Medulla oblongata (tissue), 1 donor: Measurements from ENCODE around the gene SLFN11.
"Not testable (repeated sequence)": the region's sequence is repeated elsewhere in the genome, so short reads cannot be mapped to it uniquely, and the experiment has no call there.

ENCODE experiments used
- DNase-seq: peaks from one replicate; pipeline ENCODE4 v3.0.0-alpha.2; 2015; ENCODE audit errors: extremely low spot score

Gene SLFN11, protein sequence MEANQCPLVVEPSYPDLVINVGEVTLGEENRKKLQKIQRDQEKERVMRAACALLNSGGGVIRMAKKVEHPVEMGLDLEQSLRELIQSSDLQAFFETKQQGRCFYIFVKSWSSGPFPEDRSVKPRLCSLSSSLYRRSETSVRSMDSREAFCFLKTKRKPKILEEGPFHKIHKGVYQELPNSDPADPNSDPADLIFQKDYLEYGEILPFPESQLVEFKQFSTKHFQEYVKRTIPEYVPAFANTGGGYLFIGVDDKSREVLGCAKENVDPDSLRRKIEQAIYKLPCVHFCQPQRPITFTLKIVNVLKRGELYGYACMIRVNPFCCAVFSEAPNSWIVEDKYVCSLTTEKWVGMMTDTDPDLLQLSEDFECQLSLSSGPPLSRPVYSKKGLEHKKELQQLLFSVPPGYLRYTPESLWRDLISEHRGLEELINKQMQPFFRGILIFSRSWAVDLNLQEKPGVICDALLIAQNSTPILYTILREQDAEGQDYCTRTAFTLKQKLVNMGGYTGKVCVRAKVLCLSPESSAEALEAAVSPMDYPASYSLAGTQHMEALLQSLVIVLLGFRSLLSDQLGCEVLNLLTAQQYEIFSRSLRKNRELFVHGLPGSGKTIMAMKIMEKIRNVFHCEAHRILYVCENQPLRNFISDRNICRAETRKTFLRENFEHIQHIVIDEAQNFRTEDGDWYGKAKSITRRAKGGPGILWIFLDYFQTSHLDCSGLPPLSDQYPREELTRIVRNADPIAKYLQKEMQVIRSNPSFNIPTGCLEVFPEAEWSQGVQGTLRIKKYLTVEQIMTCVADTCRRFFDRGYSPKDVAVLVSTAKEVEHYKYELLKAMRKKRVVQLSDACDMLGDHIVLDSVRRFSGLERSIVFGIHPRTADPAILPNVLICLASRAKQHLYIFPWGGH

DNA sequence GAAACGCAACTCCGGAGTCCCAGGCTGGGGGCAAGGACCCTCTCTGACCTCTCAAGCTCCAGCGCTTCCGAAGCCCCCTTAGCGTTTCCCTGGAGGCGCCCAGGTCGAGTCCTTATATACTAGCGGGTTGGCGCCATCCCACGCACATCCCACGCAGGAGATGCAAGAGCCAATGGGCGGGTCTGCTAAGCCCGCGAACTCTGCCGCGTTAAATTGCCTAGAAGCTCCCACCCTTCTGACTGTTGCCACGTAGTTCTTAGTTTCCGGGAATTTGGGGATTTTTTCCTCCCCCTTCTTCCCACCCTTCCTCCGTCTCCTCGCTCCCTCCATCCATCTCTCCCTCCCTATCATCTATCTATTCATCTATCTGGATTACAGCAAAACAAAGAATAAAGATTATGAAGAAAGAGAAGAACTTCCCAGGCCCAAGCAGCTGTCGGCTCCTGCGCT lies at the start of gene SLFN11:
Gene SLFN11 (minus strand): TSS at position 88 of the 450 bp plus-strand sequence. CDS start 9,814 bp downstream, outside the sequence.
- DNase-seq, result peak; percentile 85

- not testable (repeated sequence) for DNase-seq
These were observed 47.6 kb upstream of the SLFN11 start for GRCh38 chr17:35421069-35421468.

GRCh38 chr17:35416659-35417058 lies 43.2 kb upstream of the SLFN11 start:
- no peak for DNase-seq

- not testable (repeated sequence) for DNase-seq
These were observed 41.3 kb upstream of the SLFN11 start for GRCh38 chr17:35414707-35415106.

- DNase-seq, result no peak
These were observed 40.8 kb upstream of the SLFN11 start for GRCh38 chr17:35414247-35414646.

- no peak for DNase-seq
These were observed 34.1 kb upstream of the SLFN11 start for GRCh38 chr17:35407531-35407930.

- no peak for DNase-seq
These were observed 33.1 kb upstream of the SLFN11 start for GRCh38 chr17:35406568-35406967.

- DNase-seq, result no peak
These were observed 30.9 kb upstream of the SLFN11 start for GRCh38 chr17:35404360-35404759.

GRCh38 chr17:35393783-35394182 lies 20.4 kb upstream of the SLFN11 start:
- DNase-seq, result not testable (repeated sequence)

- DNase-seq, result no peak
These were observed 17.2 kb upstream of the SLFN11 start for GRCh38 chr17:35390663-35391062.

GRCh38 chr17:35390156-35390555 lies 16.7 kb upstream of the SLFN11 start:
- DNase-seq, result no peak

DNA sequence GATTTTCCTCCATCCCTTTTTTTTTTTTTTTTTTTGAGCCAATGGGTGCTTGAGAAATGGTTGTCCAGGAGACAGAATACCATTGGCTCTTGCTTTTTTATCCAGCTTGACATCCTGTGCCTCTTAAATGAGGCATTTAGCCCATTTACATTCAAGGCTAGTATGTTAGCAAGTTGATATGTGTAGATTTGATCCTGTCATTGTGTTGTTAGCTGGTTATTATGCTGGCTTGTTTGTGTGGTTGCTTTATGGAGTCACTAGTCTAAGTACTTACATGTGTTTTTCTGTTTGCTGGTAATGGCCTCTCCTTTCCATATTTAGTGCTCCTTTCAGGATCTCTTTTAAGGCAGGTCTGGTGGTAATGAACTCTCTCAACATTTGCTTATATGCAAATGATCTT lies 14.1 kb upstream of the SLFN11 start:
- DNase-seq, result no peak

DNA sequence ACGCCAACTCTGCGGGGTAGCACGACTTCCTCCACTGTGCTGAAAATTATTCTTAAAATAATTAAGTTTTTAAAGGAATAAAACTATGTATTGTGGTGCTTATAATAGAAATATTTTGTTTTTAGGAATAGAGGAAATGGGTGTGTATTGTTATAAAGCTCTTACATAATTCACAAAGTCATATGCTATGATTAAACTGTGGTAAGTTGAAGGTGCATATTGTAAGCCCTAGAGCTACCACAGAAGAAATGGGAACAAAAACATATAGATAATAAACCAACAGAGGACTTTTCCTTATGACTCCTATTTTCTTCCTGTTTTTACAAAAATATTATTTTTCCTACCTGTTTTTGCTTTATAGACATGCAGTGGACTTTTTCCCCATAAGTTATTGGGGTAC lies 4.3 kb upstream of the SLFN11 start:
- DNase-seq, result no peak

DNA sequence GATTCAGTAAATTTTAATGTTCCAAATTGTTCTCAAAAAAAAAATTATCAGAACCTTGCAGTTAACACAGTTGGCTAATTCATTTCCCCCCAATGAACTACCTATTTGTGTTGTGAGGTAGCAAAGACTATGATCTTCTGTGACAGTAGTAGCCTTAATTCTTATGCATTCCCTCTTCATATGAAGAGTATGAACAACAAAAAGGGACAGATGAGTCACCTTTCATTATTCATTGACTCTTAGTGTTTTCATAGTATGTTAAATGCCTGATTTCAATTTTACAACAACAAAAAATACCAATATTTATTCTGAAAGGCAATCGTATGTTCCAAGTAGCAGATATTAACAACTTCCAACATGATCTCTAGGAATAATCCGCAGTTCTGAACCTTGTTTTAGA lies 3.6 kb upstream of the SLFN11 start:
- DNase-seq, result no peak

DNA sequence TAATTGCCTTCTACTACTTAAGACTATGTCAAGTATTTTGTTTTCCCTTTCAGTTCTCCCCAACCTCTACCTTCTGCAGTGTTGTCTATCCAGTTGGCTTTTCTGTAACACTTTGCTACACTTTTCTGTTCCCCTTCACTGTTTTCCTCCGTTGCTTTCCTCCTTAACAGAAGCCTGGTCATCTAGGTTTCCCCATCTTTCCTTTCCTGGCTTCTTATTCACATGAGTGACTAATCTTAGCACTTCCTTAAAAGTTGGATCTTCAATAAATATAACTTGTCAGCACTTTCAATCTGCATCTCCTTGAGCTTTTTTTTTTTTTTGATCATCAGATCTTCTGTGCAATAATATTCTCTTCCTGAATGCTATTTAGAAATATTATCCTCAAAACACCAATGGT lies 2.8 kb upstream of the SLFN11 start:
- DNase-seq, result peak; percentile 57

DNA sequence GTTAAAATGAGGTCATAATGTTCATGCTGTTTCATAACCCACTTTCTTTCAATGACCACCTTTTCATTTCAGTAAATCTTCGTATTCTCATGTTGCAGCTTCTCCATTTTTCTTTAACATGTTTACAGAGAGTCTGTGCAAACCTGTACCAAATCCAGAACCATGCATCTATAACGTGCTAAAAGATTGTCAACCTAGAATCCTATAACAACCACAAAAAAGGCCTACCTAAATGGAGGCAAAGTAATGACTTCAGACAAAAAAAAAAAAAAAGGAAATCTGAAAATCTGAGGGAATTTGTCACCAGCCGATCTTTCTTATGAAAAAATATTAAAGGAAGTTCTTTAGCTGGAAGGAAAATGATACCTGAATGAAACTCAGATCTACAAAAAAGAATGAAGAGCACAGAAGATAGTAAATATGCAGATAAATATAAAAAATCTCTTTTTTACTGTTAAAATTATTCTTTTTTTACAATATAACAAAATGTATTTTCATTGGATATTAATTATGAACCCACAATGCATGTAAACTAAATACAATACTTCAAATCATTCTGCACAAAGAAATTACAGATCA lies 1.4 kb upstream of the SLFN11 start:
- no peak for DNase-seq

DNA sequence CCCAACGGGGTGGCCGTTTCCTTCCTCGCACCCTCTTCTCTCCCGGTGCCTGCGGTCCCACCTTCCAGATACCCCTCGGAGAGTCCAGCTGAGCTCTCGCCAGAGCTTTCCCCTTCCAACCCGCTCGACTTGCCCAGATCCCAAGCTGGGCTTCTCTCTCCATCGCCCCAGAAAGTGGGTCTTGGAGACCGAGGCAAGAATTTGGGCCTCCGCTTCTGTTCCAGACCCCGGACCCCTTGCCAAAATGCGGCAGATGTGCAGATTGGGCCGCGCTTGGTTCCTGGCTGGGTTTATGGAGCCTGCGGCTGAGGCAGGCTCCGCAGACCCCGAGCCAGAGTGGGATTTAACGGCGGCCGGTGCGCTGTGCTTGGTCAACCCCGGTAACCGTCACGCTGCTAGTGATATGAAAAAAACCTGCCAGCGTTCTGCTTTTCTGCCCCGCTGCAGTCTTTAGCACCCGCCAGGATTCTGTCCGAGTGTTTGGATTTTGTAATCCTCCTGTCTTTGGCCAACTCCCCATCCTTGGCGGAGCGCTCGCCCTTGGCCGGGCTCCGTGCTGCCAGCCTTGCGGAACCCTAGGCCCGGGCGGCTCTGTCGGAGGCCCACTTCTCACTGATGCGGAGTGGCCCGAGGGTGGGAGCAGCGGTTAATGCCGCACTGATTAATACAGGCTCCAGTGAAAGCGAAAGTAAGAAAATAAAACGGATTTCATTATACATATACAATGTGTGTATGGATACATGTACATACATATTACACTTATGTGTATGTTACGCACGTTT lies 754 bp upstream of the SLFN11 start:
- peak; percentile 41 for DNase-seq

GRCh38 chr17:35372846-35373533 lies 431 bp downstream of the SLFN11 start:
- no peak for DNase-seq

DNA sequence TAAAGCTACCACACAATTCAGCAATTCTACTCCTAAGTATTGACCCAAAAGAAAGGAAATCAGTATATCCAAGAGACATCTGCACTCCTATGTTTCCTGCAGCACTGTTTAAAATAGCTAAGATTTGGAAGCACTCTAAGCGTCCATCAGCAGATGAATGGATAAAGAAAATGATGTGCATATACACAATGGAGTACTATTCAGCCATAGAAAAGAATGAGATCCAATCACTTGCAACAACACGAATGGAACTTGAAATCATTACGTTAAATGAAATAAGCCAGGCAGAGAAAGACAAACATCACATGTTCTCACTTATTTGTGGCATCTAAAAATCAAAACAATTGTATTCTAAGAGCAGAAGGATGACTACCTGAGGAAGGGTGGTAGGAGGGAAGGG lies 1.5 kb downstream of the SLFN11 start:
- no peak for DNase-seq

DNA sequence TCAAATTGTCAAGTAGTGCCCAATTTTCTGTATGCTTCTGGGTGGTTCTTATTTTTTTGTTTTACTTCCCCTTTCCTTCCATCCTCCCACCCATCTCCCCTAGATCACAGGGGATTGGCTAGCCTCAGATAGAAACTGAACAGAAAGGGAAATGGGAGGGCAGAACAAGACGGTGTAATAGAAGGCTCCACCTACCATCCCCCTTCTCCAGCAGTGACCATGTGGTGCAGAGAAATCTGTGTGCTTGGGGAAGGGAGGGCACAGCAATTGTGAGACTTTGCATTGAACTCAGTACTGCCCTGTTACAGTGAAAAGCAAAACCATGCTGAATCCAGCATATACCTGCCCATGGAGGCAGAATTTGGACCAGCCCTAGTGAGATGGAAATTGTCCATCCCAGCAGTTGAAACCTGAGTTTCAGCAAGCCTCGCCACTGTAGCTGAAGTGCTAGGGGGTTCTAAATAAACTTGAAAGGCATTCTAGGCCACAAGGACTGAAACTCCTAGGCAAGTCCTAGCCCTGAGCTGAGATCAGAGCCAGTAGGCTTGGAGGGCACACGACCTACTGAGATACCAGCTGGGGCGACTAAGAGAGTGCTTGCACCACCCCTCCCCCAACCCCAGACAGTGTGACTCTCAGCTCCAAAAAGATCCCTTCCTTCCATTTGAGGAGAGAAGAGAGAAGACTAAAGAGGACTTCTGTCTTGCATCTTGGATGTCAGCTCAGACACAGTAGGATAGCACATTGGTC lies 5.2 kb downstream of the SLFN11 start:
- peak; percentile 91 for DNase-seq
